ENCODE results near the gene SH3TC1.

DNA sequence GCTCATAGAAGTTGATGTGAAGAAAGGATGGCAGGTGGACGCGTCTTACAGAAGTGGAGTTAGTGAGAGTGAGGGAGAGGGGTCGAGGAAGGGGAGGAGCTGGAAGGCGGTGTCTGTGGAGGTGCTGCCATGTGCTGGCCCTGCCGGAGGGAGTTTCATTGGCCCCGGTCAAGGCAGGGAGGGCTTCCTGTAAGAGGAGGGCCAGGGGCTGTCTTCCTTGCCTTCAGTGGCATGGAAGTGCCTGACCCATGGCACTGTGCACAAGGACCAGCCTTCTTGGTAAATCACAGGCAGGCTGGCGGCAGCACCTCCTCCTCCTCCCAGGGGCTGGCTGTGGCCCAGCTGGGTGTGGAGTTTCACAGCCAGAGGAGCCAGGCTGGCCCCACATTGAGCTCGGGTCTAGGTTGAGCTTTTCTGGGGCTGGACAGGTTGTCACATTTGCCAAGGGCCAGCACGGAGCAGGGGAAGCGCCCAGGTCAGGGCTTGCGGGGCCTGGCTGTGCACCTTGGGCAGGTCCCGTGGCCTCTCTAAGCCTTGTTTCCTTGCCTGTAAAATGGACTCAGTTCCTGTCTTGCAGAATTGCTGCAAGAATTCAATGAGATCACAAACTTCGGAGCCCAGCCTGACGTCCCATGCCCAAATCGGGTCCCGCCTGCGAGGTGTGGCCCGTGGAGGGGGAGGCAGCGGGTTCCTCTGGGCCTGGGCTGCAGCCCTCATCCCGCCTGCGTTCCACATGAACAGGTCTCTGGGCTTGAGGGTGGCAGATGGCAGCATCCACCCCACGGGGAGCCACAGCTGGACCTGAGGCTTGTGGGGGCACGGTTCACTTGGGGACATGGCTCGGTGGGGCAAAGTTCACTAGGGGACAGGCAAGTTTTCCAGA lies 77.5 kb downstream of the SH3TC1 start:
- no peak for TF ChIP-seq SP1 (IDR thresholded peaks at IDR 0.05; ENCODE audit: low read depth, low read length)
- no peak for TF ChIP-seq GABPA (IDR thresholded peaks at IDR 0.05; ENCODE audit: low read depth)
- no peak for TF ChIP-seq EP300 (IDR thresholded peaks at IDR 0.05; ENCODE audit: borderline replicate concordance in 1 of 2, control insufficient read depth in 1 of 2, low read depth in 2 of 2, low read length in 2 of 2)
- no peak for TF ChIP-seq YY1 (IDR thresholded peaks at IDR 0.05; ENCODE audit: low read depth, low read length)
- TF ChIP-seq FOXK2 (IDR thresholded peaks at IDR 0.05): no peak
- no peak for TF ChIP-seq ESRRA (IDR thresholded peaks at IDR 0.05; ENCODE audit: low read length)
- no peak for TF ChIP-seq SRF (IDR thresholded peaks at IDR 0.05; ENCODE audit: low read depth in 2 of 2, low read length in 2 of 2)
- TF ChIP-seq BHLHE40 (IDR thresholded peaks at IDR 0.05; ENCODE audit: borderline replicate concordance in 1 of 2, low read depth in 2 of 2, low read length in 1 of 2): no peak
- TF ChIP-seq, protein P1, sequence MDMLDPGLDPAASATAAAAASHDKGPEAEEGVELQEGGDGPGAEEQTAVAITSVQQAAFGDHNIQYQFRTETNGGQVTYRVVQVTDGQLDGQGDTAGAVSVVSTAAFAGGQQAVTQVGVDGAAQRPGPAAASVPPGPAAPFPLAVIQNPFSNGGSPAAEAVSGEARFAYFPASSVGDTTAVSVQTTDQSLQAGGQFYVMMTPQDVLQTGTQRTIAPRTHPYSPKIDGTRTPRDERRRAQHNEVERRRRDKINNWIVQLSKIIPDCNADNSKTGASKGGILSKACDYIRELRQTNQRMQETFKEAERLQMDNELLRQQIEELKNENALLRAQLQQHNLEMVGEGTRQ (IDR thresholded peaks at IDR 0.05; ENCODE audit: borderline replicate concordance, low read depth, low read length): no peak
- TF ChIP-seq, protein P2, sequence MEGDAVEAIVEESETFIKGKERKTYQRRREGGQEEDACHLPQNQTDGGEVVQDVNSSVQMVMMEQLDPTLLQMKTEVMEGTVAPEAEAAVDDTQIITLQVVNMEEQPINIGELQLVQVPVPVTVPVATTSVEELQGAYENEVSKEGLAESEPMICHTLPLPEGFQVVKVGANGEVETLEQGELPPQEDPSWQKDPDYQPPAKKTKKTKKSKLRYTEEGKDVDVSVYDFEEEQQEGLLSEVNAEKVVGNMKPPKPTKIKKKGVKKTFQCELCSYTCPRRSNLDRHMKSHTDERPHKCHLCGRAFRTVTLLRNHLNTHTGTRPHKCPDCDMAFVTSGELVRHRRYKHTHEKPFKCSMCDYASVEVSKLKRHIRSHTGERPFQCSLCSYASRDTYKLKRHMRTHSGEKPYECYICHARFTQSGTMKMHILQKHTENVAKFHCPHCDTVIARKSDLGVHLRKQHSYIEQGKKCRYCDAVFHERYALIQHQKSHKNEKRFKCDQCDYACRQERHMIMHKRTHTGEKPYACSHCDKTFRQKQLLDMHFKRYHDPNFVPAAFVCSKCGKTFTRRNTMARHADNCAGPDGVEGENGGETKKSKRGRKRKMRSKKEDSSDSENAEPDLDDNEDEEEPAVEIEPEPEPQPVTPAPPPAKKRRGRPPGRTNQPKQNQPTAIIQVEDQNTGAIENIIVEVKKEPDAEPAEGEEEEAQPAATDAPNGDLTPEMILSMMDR (IDR thresholded peaks at IDR 0.05 in 2 of 3, conservative IDR thresholded peaks at IDR 0.05 in 1 of 3; ENCODE audit: control insufficient read depth in 2 of 3, extremely low read depth in 1 of 3, insufficient read depth in 1 of 3, low read depth in 3 of 3, low read length in 3 of 3): no peak
- TF ChIP-seq NFYB (IDR thresholded peaks at IDR 0.05; ENCODE audit: insufficient read depth, low read depth, low read length): no peak
- no peak for TF ChIP-seq RAD21 (IDR thresholded peaks at IDR 0.05; ENCODE audit: insufficient read depth, low read depth, low read length)
- no peak for TF ChIP-seq RFX5 (IDR thresholded peaks at IDR 0.05; ENCODE audit: low read depth, low read length)
- TF ChIP-seq POLR2AphosphoS5 (IDR thresholded peaks at IDR 0.05; ENCODE audit: low read length): no peak

Data from GM12878 (cell line).